K562 (cell line): Measurements from ENCODE around the gene RRAD. TPM values are rescaled to one million over a fixed set of nuclear protein-coding genes. Genes with fewer than 3 reads are reported as not detected.

Experiments
- ATAC-seq: fragments of 200-7000 bp; cut with Tn5 transposase; 3 replicates; pipeline ENCODE4 v1.9.1; 2020; ENCODE audit warnings: moderate library complexity
- BruUV-seq: library from RNA; stranded (reverse); fragments of 400-500 nt; replicated peaks from 2 replicates; lab custom pipeline; 2021; lab: Mats Ljungman, UMichigan
- CTCF ChIA-PET: fragments of 300-600 bp; formaldehyde crosslinking; extraction: SDS; loops from one replicate; lab custom pipeline; 2021; ENCODE audit warnings: low intra/inter-chr PET ratio; lab: Yijun Ruan, JAX
- POLR2A ChIA-PET: fragments of 300-600, 350-650 bp; sonication (Branson Sonifier 250); formaldehyde crosslinking; extraction: SDS; loops from one replicate; lab custom pipeline; 2021; ENCODE audit warnings: antibody characterized with exemption, inconsistent platforms; lab: Yijun Ruan, JAX
- DNase-seq, 4 experiments: peaks; one replicate each; pipeline versions ENCODE4 v3.0.0 to v3.0.0-alpha.2; 2011 to 2018; ENCODE audit warnings: low spot score in 3 of 4, mixed read lengths in 3 of 4; ENCODE audit errors: extremely low read depth in 1 of 4
- FAIRE-seq: peaks from 2 replicates; lab custom pipeline; 2011; peaks lifted over from hg19 to GRCh38; lab: Jason Lieb, UNC
- H2AFZ ChIP-seq: 2 replicates; pipeline ENCODE4 v1.6.0; 2011; ENCODE audit warnings: low read depth, low read length, control low read depth, inconsistent platforms
- H3K27ac ChIP-seq: fragments of 200-600 bp; 3 replicates; pipeline ENCODE4 v1.8.0; 2011; ENCODE audit warnings: low read depth, mild to moderate bottlenecking, control low read depth, inconsistent platforms, low read length, moderate library complexity, mixed read lengths; ENCODE audit errors: extremely low read depth
- H3K27me3 ChIP-seq, 2 experiments: fragments of 300-600 bp in 1 of 2; 2 replicates in 1 of 2; 3 replicates in 1 of 2; pipeline versions ENCODE4 v1.6.0 to v1.8.0; 2011; ENCODE audit warnings: inconsistent platforms in 2 of 2, low read length in 2 of 2, mild to moderate bottlenecking in 1 of 2, mixed read lengths in 1 of 2, moderate library complexity in 1 of 2; ENCODE audit not compliant: control insufficient read depth in 2 of 2, insufficient read depth in 2 of 2
- H3K36me3 ChIP-seq: fragments of 300-600 bp; 3 replicates; pipeline ENCODE4 v1.8.0; 2011; ENCODE audit warnings: mild to moderate bottlenecking, low read length, inconsistent platforms; ENCODE audit not compliant: control insufficient read depth, insufficient read depth
- H3K4me1 ChIP-seq, 2 experiments: fragments of 200-600 bp in 1 of 2; replicated peaks in 1 of 2; 2 replicates in 1 of 2; 3 replicates in 1 of 2; pipeline versions ENCODE4 v1.5.1 to v1.8.0; 2011; ENCODE audit warnings: inconsistent platforms in 2 of 2, low read length in 2 of 2, mild to moderate bottlenecking in 1 of 2, mixed read lengths in 1 of 2, moderate library complexity in 1 of 2; ENCODE audit not compliant: control insufficient read depth in 2 of 2, insufficient read depth in 2 of 2
- H3K4me2 ChIP-seq: 2 replicates; pipeline ENCODE4 v1.6.1; 2011; ENCODE audit warnings: low read length, control low read depth, inconsistent platforms, mixed read lengths; ENCODE audit not compliant: insufficient read depth
- H3K4me3 ChIP-seq: fragments of 200-600 bp; sonication (generic), shearing (Covaris generic); 2 replicates; pipeline ENCODE4 v1.5.1; 2016; ENCODE audit warnings: control low read depth, inconsistent platforms
- H3K79me2 ChIP-seq: fragments of 200-600 bp; 3 replicates; pipeline ENCODE4 v1.8.0; 2011; ENCODE audit warnings: low read length, inconsistent platforms; ENCODE audit not compliant: control insufficient read depth, insufficient read depth
- H3K9ac ChIP-seq, 2 experiments: 2 replicates each; pipeline versions ENCODE4 v1.6.0 to v1.6.1; 2011; ENCODE audit warnings: low read depth in 2 of 2, low read length in 2 of 2, control low read depth in 1 of 2, inconsistent platforms in 1 of 2, mild to moderate bottlenecking in 1 of 2, mixed read lengths in 1 of 2; ENCODE audit not compliant: insufficient read depth in 1 of 2
- H3K9me1 ChIP-seq: one replicate; pipeline ENCODE4 v1.6.0; 2011; ENCODE audit warnings: inconsistent platforms, mild to moderate bottlenecking, low read length, moderate library complexity; ENCODE audit not compliant: control insufficient read depth, insufficient read depth
- H3K9me3 ChIP-seq: replicated peaks from 2 replicates; pipeline ENCODE4 v1.5.1; 2011; ENCODE audit warnings: low read depth, low read length, inconsistent platforms; ENCODE audit not compliant: control insufficient read depth, insufficient read depth
- H4K20me1 ChIP-seq: replicated peaks from 2 replicates; pipeline ENCODE4 v1.6.1; 2011; ENCODE audit warnings: low read length, inconsistent platforms, mixed read lengths; ENCODE audit not compliant: control insufficient read depth, insufficient read depth
- ESRRA ChIP-seq: fragments of 450-650 bp; IDR thresholded peaks from 2 replicates; pipeline ENCODE4 v1.6.1; 2014; ENCODE audit warnings: low read depth, mild to moderate bottlenecking, moderate library complexity, borderline replicate concordance
- ESRRB ChIP-seq: fragments of 250-450 bp; sonication (Bioruptor Pico); IDR thresholded peaks from 2 replicates; pipeline ENCODE4 v1.5.0; 2020; ENCODE audit warnings: mild to moderate bottlenecking, moderate library complexity, borderline replicate concordance
- GATAD2A ChIP-seq: fragments of 450-650 bp; IDR thresholded peaks from 2 replicates; pipeline ENCODE4 v1.6.1; 2017
- KLF1 ChIP-seq: fragments of 450-650 bp; IDR thresholded peaks from 2 replicates; pipeline ENCODE4 v1.6.1; 2016; ENCODE audit warnings: missing genetic modification characterization, missing compliant biosample characterization
- MTA1 ChIP-seq: fragments of 450-650 bp; IDR thresholded peaks from 2 replicates; pipeline ENCODE4 v1.6.1; 2017; ENCODE audit warnings: borderline replicate concordance
- PRPF4 ChIP-seq: fragments of 200-400 bp; formaldehyde crosslinking; IDR thresholded peaks from one replicate; pipeline ENCODE4 v1.6.1; 2017; ENCODE audit warnings: low read length, low read depth, mild to moderate bottlenecking; ENCODE audit not compliant: insufficient read depth, poor library complexity, severe bottlenecking
- TBL1XR1 ChIP-seq, 2 experiments: IDR thresholded peaks; 2 replicates each; pipeline ENCODE4 v1.6.1; 2012; ENCODE audit warnings: improper control_type of control experiment in 2 of 2, low read length in 2 of 2, mild to moderate bottlenecking in 1 of 2
- ZNF445 ChIP-seq: fragments of 250-450 bp; sonication (Bioruptor Pico); IDR thresholded peaks from 2 replicates; pipeline ENCODE4 v1.4.0; 2020; ENCODE audit warnings: low read depth, mild to moderate bottlenecking, moderate library complexity
- WGBS: fragments of 100-300 bp; shearing (Covaris generic); methylation state at CpG from one replicate; pipeline ENCODE4 v1.1.6; 2016; ENCODE audit warnings: low coverage, mixed read lengths; ENCODE audit not compliant: insufficient coverage; ENCODE audit errors: missing lambda C conversion rate; 5-methylcytosine and 5-hydroxymethylcytosine counted together
- in situ Hi-C: fragments of 300-500 bp; cut with MboI; formaldehyde crosslinking; loops from 4 replicates; pipeline ENCODE4 v1.15.0; 2018; ENCODE audit warnings: inconsistent platforms, mixed read lengths
- intact Hi-C: fragments of 100-400 bp; cut with micrococcal nuclease; formaldehyde crosslinking; loops from 2 replicates; pipeline ENCODE4 v1.14.2; 2022
- polyA plus RNA-seq, 8 experiments: library from polyadenylated mRNA; depleted of rRNA in 4 of 8; stranded (reverse) in 5 of 8; unstranded in 3 of 8; fragments of >200 nt; fragmentation: Nextera tagmentation in 2 of 8; fragmentation: Illumina TruSeq in 1 of 8; extraction: Ambion mirVana in 2 of 8; extraction: Trizol in 1 of 8; gene quantifications; 2 replicates each; pipeline versions ENCODE4 v1.2.1 to v1.2.3, GENCODE V29; 2011 to 2014; ENCODE audit warnings: inconsistent platforms in 1 of 8, missing spikeins in 1 of 8
- total RNA-seq, 7 experiments: library from RNA; depleted of rRNA in 6 of 7; stranded (reverse); fragments of >200 nt in 6 of 7; fragmentation: Illumina TruSeq in 2 of 7; extraction: Trizol in 2 of 7; gene quantifications; 2 replicates each; pipeline versions ENCODE4 v1.2.1 to v1.2.3, GENCODE V29; 2011 to 2021; ENCODE audit warnings: low replicate concordance in 1 of 7

RRAD gene
- total and polyA plus RNA-seq, 9 of the 15 experiments (the other 6 are each of a cell fraction or from before 2014, with no cell fraction given) = 0.09 to 0.20 (median 0.13) TPM; not detected in 5

DNA sequence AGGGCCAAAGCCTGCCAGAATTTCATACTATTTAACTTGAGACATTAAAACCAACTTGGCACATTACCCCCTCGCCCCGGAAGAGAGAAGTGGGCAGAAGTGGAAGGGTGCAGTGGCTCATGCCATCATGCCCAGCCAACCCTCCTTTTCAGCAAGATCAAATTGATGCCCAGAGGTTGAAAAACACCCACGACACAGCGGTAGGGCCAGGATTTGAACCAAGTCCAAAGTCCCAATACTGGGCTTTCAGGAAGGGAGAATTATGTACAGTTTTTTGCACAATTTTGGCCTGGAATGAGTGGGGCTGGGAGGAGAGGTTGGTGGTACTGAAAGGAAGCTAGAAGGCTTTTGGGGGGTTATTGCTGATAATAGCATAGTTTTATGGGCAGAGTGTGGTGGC is 34.0 kb downstream of the RRAD start:
- Histone ChIP-seq H3K27ac (no peak overlapping the region), H3K79me2 (no peaks in the 10 kb centered on the region), H3K27me3 (no peaks in the 10 kb centered on the region), H3K4me2 (no peak overlapping the region), H2AFZ (no peak overlapping the region), H3K9ac (no peak overlapping the region), H4K20me1 (no peaks in the 10 kb centered on the region), H3K4me1 (peaks cover 12% of the 10 kb centered on the region in 2 experiments; a peak in 3 of 5 replicates), H3K36me3 (peaks cover 34% of the 10 kb centered on the region; the same call in 2 of the 3 replicates), H3K9me1 (no peaks in the 10 kb centered on the region), H3K9me3 (no peaks in the 10 kb centered on the region), H3K4me3 (no peak overlapping the region)
- FAIRE-seq (no peak), ATAC-seq (no peak), DNase-seq (no peak)
- intact Hi-C loops (no loop called here), in situ Hi-C loops (no loop called here)
- no TSS peak for BruUV-seq
- 90% methylated on average over 4 of the region's 4 CpGs for WGBS
- ChIA-PET POLR2A (interaction anchor here (0.7 to 1.5 kb wide), 2 partner anchors 10 to 35 kb away, joined by 3 to 9 read pairs; partner anchors contain the start of gene PDP2), CTCF (no interaction called here)
- TF ChIP-seq PRPF4 (no peak), ZNF445 (no peak), TBL1XR1 (IDR thresholded peaks at IDR 0.05; ENCODE audit: low read length in 2 of 2) (no peak), ESRRB (CRISPR knock-in tag) (no peak), GATAD2A (no peak), KLF1 (tag) (no peak), MTA1 (no peak), ESRRA (no peak)
